ENCODE measurements around the gene DHRS12. TPM values are rescaled to one million over a fixed set of nuclear protein-coding genes. Genes with fewer than 3 reads are reported as not detected.
A peak's percentile ranks its signal among the peaks of the same experiment; 100 is the strongest.

Gene DHRS12
- total and polyA plus RNA-seq, 8 donors, result 11.7 to 20.2 (median 14.9) TPM

- DNase-seq (no peak), ATAC-seq (peak; percentile 94)
- no peaks in the 10 kb centered on the region for H3K27me3 ChIP-seq
- H3K9me3 ChIP-seq, result no peaks in the 10 kb centered on the region
- peaks cover 2 to 9% of the 10 kb centered on the region in 2 donors for H3K4me1 ChIP-seq
- intact Hi-C loops (cut with DNase I), result no loop called here
- H3K27ac ChIP-seq, result no peak overlapping the region
- TF ChIP-seq CTCF (IDR thresholded peaks at IDR 0.05), result no peak
- no peak overlapping the region for H3K4me3 ChIP-seq
- H3K36me3 ChIP-seq, result no peaks in the 10 kb centered on the region
Measured at GRCh38 chr13:51781246-51782022, 22.5 kb downstream of the DHRS12 start.

DNA sequence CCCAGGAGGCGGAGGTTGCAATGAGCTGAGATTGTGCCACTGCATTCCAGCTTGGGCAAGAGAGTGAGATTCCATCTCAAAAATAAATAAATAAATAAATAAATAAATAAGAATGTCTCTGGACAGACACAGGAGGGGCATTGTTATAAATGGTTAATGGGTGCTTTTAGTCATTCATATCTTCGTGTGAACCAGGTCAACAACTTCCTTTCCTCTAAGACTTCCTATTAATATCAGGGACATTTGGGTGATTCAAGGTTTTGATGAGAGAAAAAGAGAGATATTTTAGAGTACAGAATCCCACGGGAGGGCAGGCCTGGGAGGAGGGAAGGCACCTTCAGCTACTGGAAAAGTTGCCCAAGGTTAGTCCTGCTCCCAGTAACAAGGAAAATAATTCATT, 23.9 kb downstream of the DHRS12 start:
- intact Hi-C loops (cut with DNase I), result no loop called here
- no peak overlapping the region for H3K27ac ChIP-seq
- no peak overlapping the region for H3K4me3 ChIP-seq
- DNase-seq (no peak), ATAC-seq (no peak)
- H3K4me1 ChIP-seq, result no peaks in the 10 kb centered on the region
- no peaks in the 10 kb centered on the region for H3K27me3 ChIP-seq
- H3K36me3 ChIP-seq, result no peaks in the 10 kb centered on the region
- no peak for TF ChIP-seq CTCF (IDR thresholded peaks at IDR 0.05)
- no peaks in the 10 kb centered on the region for H3K9me3 ChIP-seq

DNA sequence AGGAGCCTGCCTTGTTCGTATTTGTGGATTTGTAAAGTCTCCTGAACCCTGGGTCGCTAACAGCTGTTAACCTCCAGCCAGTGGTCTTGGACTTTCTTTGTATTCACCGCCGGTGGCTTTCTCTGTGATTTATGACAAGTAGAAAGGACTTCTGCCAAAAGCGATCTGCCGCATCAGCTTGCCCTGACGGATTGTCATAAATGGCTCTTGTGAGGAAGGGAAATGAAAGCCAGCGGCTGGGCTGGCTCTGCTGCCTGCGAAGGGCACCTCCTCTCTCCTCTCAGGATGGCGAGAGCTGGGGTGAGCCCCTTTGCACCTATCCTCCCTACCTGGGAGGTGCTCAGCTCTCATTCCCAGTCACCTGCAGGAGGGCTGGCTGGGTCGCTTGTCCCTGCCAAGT, 25.6 kb downstream of the DHRS12 start:
- no peak overlapping the region for H3K27ac ChIP-seq
- ATAC-seq (no peak), DNase-seq (no peak)
- TF ChIP-seq CTCF (IDR thresholded peaks at IDR 0.05), result no peak
- H3K4me3 ChIP-seq, result no peak overlapping the region
- H3K4me1 ChIP-seq, result no peaks in the 10 kb centered on the region
- H3K36me3 ChIP-seq, result no peaks in the 10 kb centered on the region
- H3K9me3 ChIP-seq, result no peaks in the 10 kb centered on the region
- H3K27me3 ChIP-seq, result no peaks in the 10 kb centered on the region
- intact Hi-C loops (cut with DNase I), result no loop called here

DNA sequence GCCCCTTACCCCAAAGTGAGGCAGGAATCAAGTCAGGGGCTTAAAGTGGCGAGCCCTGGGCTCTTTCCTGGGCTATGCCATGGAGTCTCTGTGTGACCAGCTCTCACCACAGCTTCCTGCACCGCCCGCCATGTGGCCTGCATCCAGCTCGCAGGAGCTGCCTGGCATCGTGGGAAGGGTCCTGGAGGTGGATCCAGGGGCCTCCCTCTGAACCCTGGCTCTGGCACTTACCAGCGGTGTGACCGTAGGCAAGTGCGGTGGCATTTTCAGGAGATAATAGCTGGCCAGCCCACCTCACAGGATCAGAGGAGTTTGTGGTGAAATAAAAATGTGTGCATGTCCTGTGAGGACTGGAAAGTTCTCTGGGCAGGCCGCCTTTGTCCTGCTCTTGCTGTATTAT, 26.0 kb downstream of the DHRS12 start:
- ATAC-seq (no peak), DNase-seq (no peak)
- no peak for TF ChIP-seq CTCF (IDR thresholded peaks at IDR 0.05)
- Histone ChIP-seq H3K27ac (no peak overlapping the region), H3K9me3 (no peaks in the 10 kb centered on the region), H3K36me3 (no peaks in the 10 kb centered on the region), H3K27me3 (no peaks in the 10 kb centered on the region), H3K4me1 (no peaks in the 10 kb centered on the region), H3K4me3 (no peak overlapping the region)
- intact Hi-C loops (cut with DNase I), result no loop called here

DNA sequence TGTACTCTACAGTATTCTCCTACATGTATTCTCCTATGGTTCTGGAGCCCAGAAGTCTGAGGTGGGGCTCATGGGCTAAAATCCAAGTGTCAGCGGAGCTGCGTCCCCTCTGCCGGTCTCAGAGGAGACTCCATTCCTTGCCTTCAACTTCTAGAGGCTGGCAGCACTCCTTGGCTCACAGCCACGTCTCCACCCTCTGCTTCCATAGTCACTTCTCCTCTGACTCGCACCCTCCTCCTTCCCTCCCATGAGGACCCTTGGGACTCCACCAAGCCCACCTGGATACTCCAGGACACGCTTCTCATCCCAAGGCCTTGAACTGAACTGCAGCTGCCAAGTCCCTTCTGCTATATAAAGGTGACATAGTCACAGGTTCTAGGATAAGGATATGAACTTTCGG, 27.8 kb downstream of the DHRS12 start:
- ATAC-seq (no peak), DNase-seq (no peak)
- no peak for TF ChIP-seq CTCF (IDR thresholded peaks at IDR 0.05)
- no peaks in the 10 kb centered on the region for H3K36me3 ChIP-seq
- no peak overlapping the region for H3K4me3 ChIP-seq
- H3K27me3 ChIP-seq, result no peaks in the 10 kb centered on the region
- H3K9me3 ChIP-seq, result no peaks in the 10 kb centered on the region
- intact Hi-C loops (cut with DNase I), result no loop called here
- H3K27ac ChIP-seq, result no peak overlapping the region
- H3K4me1 ChIP-seq, result no peaks in the 10 kb centered on the region
